Naive thymus-derived CD8-positive, alpha-beta T cell (primary cell): Measurements from ENCODE around the gene THNSL1. TPM values are rescaled to one million over a fixed set of nuclear protein-coding genes. Genes with fewer than 3 reads are reported as not detected.

Source experiments
- ATAC-seq, 2 donors: fragments of 150-1000 bp; cut with Tn5 transposase in 1 of 2; sonication (Bioruptor Pico), chemical (Tn5 transposase) in 1 of 2; 1 replicate in 1 of 2; 2 replicates in 1 of 2; pipeline ENCODE4 v1.10.0; 2021; ENCODE audit warnings: mild to moderate bottlenecking in 2 of 2, moderate library complexity in 2 of 2
- POLR2A ChIA-PET: fragments of 350-600 bp; sonication (Branson Sonifier 250); formaldehyde crosslinking; loops from one replicate; lab custom pipeline; 2021; ENCODE audit warnings: antibody characterized with exemption; lab: Charles Lee
- DNase-seq, 10 donors: peaks; one replicate each; pipeline versions ENCODE4 v3.0.0 to v3.0.0-alpha.2; 2020 to 2022
- H3K27ac Mint-ChIP-seq, 10 donors: one replicate each; pipeline ENCODE4 v1.8.0; 2020 to 2022; ENCODE audit warnings: mild to moderate bottlenecking in 10 of 10, mixed read lengths in 10 of 10, moderate library complexity in 4 of 10, inconsistent platforms in 1 of 10
- H3K27me3 Mint-ChIP-seq, 5 donors: one replicate each; pipeline ENCODE4 v1.8.0; 2021 to 2022; ENCODE audit warnings: mixed read lengths in 5 of 5
- H3K36me3 Mint-ChIP-seq, 3 donors: one replicate each; pipeline ENCODE4 v1.8.0; 2020 to 2022; ENCODE audit warnings: mixed read lengths in 3 of 3, mild to moderate bottlenecking in 2 of 3, inconsistent platforms in 1 of 3
- H3K4me1 Mint-ChIP-seq, 4 donors: one replicate each; pipeline ENCODE4 v1.8.0; 2021 to 2022; ENCODE audit warnings: mixed read lengths in 4 of 4
- H3K4me3 Mint-ChIP-seq, 10 donors: one replicate each; pipeline ENCODE4 v1.8.0; 2020 to 2022; ENCODE audit warnings: mild to moderate bottlenecking in 10 of 10, mixed read lengths in 10 of 10, moderate library complexity in 6 of 10, inconsistent platforms in 1 of 10
- H3K9me3 Mint-ChIP-seq, 9 donors: one replicate each; pipeline ENCODE4 v1.8.0; 2020 to 2022; ENCODE audit warnings: mixed read lengths in 9 of 9, mild to moderate bottlenecking in 3 of 9, inconsistent platforms in 1 of 9, moderate library complexity in 1 of 9
- polyA plus RNA-seq, 3 donors: library from polyadenylated mRNA; unstranded; fragments of 300-500 nt; fragmentation: Illumina TruSeq; gene quantifications; one replicate each; pipeline ENCODE4 v1.2.3, GENCODE V29; 2021
- total RNA-seq, 8 experiments: library from RNA in 2 of 8; stranded (reverse) in 2 of 8; gene quantifications; one replicate each; pipeline ENCODE4 v1.2.3 and lab custom pipeline; 2021 to 2026

The THNSL1 gene
- total and polyA plus RNA-seq, 5 experiments from 2014 or later, result 5.4 to 12.2 (median 8.1) TPM

DNA sequence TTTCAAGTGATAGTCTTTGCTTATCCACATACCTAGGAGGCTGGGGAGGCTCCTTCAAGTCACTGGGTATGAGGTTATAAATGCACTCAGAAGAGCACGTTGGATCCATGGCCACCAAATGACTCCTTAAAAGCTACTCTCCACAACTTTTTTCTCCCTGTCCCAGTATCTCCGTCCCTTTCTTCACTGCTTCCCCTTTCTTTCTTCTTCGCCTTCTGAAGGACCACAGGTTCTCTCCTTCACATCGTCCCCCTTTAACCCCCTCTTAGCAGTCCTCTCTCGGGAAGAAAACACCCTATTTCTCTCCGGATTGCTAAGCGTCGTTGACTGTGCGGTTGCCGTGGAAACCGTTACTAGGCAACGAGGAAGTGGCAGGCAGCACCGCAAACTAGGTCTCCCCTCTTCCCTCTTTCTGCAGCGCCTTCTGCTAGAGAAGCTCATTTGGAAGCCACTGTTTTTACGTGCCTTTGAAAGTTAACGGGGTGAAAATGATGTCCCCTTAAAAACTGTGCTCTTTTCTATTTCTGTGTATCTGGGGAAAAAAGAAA is 510 bp upstream of the THNSL1 start, which contains the start of gene ENKUR:
TSS of gene ENKUR (minus strand) at position 331 of the 548 bp plus-strand sequence. CDS start at position 109, 222 bp downstream.
- Mint-ChIP-seq H3K27me3 (peaks cover 0 to 6% (median 0%) of the 10 kb centered on the region in 5 donors), H3K4me3 (peak within 1 kb of the TSS; percentile 86 to 96 (median 94)), H3K36me3 (no peaks in the 10 kb centered on the region), H3K27ac (peak within 1 kb of the TSS; percentile 94 to 99 (median 98)), H3K9me3 (peaks cover 0 to 3% (median 0%) of the 10 kb centered on the region in 9 donors), H3K4me1 (peaks cover 14 to 38% (median 27%) of the 10 kb centered on the region in 4 donors)
- ATAC-seq (peak; percentile 59 to 65), DNase-seq (peak in 9 of 10 donors; percentile 89 to 98 (median 94))
- POLR2A ChIA-PET, result interaction anchor here (0.5 to 1.9 kb wide), 9 partner anchors 24 to 1577 kb away, joined by 3 to 9 read pairs (median 5); partner anchors contain the start of genes ARHGAP21, OTUD1 and PRTFDC1

DNA sequence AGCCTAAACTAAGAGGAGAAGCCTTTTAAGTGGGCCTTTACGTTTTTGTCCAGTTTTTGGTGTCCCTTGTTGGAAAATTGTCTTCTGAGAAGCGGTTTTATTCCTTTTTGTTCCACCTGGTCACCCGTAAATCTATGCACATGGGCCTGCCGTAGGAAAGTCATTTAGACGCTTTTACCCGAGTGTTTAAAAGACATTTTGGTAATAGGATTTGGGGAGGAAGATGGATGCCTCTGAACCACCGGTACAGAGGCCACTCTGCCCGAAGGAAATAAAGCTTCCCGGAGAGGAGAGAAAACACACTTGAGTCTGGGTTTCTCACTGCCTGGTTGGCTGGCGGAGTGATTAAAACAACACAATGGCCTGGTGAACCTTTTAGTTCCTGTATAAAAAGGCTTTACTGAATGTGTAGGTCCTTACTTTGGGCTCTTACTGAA is 760 bp downstream of the THNSL1 start:
- Mint-ChIP-seq H3K27ac (peak overlapping the region; percentile 94 to 99 (median 98)), H3K4me3 (peak overlapping the region; percentile 86 to 96 (median 94)), H3K36me3 (peaks cover 0 to 3% (median 0%) of the 10 kb centered on the region in 3 donors), H3K9me3 (peaks cover 0 to 3% (median 0%) of the 10 kb centered on the region in 9 donors), H3K27me3 (peaks cover 0 to 6% (median 0%) of the 10 kb centered on the region in 5 donors), H3K4me1 (peaks cover 14 to 38% (median 27%) of the 10 kb centered on the region in 4 donors)
- ATAC-seq (no peak), DNase-seq (peak in 2 of 10 donors; percentile 2 to 16)
- POLR2A ChIA-PET, result interaction anchor here (0.7 to 1.9 kb wide), 4 partner anchors 65 to 928 kb away, joined by 4 to 9 read pairs (median 6); partner anchors contain the start of genes ARHGAP21 and PRTFDC1

DNA sequence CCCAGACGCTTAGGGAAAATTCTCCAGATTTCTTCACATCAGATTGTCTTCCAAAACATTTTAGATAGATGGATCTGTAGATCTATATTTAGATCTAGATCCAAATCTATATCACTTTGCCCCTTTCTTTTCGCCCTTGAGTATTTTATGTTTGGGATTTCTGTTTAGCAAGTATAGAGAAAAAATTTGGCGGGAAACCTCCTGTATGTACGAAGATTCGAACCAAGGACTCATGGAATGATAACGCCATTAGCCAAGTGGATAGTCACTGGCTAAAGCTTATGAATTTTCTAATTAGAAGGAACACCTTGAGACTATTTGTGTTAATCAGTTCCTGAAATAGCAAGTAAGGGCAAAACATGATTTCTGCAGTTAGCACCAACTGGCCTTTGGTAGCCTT is 1.2 kb downstream of the THNSL1 start:
- POLR2A ChIA-PET, result interaction anchor here (1.9 kb wide), 1 partner anchor 294 kb away, joined by 8 read pairs; the partner anchor contains the start of gene ARHGAP21
- Mint-ChIP-seq H3K9me3 (peaks cover 0 to 3% (median 0%) of the 10 kb centered on the region in 9 donors), H3K36me3 (peaks cover 0 to 4% (median 0%) of the 10 kb centered on the region in 3 donors), H3K27ac (peak overlapping the region; percentile 94 to 99 (median 98)), H3K4me3 (peak overlapping the region; percentile 86 to 96 (median 94)), H3K27me3 (peaks cover 0 to 6% (median 0%) of the 10 kb centered on the region in 5 donors), H3K4me1 (peaks cover 14 to 38% (median 27%) of the 10 kb centered on the region in 4 donors)
- ATAC-seq, result no peak
- peak in 1 of 10 donors; percentile 2 for DNase-seq

DNA sequence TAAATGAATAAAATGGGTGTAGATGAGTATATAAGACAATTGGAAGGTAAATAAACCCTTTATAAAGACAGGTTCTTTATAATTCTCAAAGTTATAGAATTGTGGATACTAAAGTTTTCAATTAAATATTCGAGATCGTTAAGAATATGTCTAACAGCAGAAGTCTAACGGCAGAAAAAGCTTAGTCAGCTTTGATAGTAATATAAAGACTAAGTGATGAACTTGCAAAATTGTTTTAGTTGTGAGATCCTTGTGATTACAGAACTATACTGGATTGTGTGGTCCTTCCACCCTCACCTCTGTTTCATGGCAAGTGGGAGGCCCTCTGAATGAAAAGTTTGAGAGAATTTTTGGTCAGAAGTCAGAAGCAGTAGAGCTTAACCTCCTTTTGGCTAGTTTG is 2.3 kb downstream of the THNSL1 start:
- H3K4me3 Mint-ChIP-seq, result peak overlapping the region in 2 of 10 donors; percentile 18 to 20
- H3K27ac Mint-ChIP-seq, result peak overlapping the region; percentile 54 to 99 (median 96)
- peaks cover 14 to 40% (median 32%) of the 10 kb centered on the region in 4 donors for H3K4me1 Mint-ChIP-seq
- DNase-seq (no peak), ATAC-seq (no peak)
- H3K27me3 Mint-ChIP-seq, result peaks cover 0 to 6% (median 0%) of the 10 kb centered on the region in 5 donors
- H3K36me3 Mint-ChIP-seq, result peaks cover 6 to 13% (median 8%) of the 10 kb centered on the region in 3 donors
- H3K9me3 Mint-ChIP-seq, result peaks cover 0 to 3% (median 0%) of the 10 kb centered on the region in 9 donors
- POLR2A ChIA-PET, result no interaction called here

DNA sequence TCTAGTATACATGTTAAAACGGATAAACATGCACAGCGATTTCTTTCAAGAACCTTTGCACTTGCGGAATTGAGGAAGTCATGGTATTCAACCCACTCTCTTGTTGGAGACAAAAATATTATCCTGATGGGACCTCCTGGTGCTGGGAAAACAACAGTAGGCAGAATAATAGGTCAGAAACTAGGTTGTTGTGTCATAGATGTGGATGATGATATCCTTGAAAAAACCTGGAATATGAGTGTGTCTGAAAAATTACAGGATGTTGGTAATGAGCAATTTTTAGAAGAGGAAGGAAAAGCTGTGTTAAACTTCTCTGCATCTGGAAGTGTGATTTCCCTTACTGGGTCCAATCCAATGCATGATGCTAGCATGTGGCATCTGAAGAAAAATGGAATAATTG is 6.9 kb downstream of the THNSL1 start:
- H3K4me1 Mint-ChIP-seq, result peaks cover 5 to 19% (median 17%) of the 10 kb centered on the region in 4 donors
- POLR2A ChIA-PET, result no interaction called here
- peaks cover 9 to 27% (median 24%) of the 10 kb centered on the region in 3 donors for H3K36me3 Mint-ChIP-seq
- DNase-seq (no peak), ATAC-seq (no peak)
- no peak overlapping the region for H3K4me3 Mint-ChIP-seq
- no peaks in the 10 kb centered on the region for H3K27me3 Mint-ChIP-seq
- peak overlapping the region in 1 of 10 donors; percentile 56 for H3K27ac Mint-ChIP-seq
- H3K9me3 Mint-ChIP-seq, result peaks cover 0 to 1% (median 0%) of the 10 kb centered on the region in 9 donors

DNA sequence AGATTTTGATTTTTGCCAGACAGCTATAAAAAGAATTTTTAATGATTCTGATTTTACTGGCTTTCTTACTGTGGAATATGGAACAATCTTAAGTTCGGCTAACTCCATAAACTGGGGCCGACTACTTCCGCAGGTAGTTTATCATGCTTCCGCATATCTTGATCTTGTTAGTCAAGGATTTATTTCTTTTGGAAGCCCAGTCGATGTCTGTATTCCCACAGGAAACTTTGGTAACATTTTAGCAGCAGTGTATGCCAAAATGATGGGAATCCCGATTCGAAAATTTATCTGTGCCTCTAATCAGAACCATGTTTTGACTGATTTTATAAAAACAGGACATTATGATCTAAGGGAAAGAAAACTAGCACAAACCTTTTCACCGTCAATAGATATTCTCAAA is 8.1 kb downstream of the THNSL1 start:
- Mint-ChIP-seq H3K9me3 (peaks cover 0 to 4% (median 0%) of the 10 kb centered on the region in 9 donors), H3K27ac (no peak overlapping the region), H3K4me3 (no peak overlapping the region), H3K4me1 (peaks cover 7 to 14% (median 10%) of the 10 kb centered on the region in 4 donors), H3K36me3 (peaks cover 9 to 27% (median 24%) of the 10 kb centered on the region in 3 donors), H3K27me3 (no peaks in the 10 kb centered on the region)
- no peak for ATAC-seq
- DNase-seq, result no peak
- POLR2A ChIA-PET, result no interaction called here

DNA sequence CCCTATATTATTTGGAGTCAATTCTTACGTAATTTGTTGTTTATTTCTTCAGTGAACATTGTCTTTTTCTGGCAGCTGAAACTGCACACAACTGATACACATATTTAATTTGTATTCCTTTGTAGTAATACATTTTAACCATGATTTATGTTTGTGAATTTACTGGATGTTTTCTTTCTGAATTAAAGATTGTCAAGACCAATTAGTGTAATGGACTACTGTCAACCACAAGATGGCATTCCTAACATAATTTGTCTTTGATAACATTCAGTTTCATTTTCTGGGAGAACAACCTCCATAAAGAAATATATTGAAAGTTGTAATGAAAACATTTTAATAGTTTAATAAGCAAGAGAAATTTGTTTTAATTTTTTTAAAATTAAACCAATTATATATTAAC is 10.1 kb downstream of the THNSL1 start:
- no peak overlapping the region for H3K4me3 Mint-ChIP-seq
- POLR2A ChIA-PET, result no interaction called here
- H3K9me3 Mint-ChIP-seq, result peaks cover 4 to 12% (median 8%) of the 10 kb centered on the region in 9 donors
- DNase-seq (no peak), ATAC-seq (no peak)
- no peaks in the 10 kb centered on the region for H3K27me3 Mint-ChIP-seq
- no peak overlapping the region for H3K27ac Mint-ChIP-seq
- H3K4me1 Mint-ChIP-seq, result peaks cover 2 to 14% (median 5%) of the 10 kb centered on the region in 4 donors
- H3K36me3 Mint-ChIP-seq, result peaks cover 17 to 33% (median 24%) of the 10 kb centered on the region in 3 donors

DNA sequence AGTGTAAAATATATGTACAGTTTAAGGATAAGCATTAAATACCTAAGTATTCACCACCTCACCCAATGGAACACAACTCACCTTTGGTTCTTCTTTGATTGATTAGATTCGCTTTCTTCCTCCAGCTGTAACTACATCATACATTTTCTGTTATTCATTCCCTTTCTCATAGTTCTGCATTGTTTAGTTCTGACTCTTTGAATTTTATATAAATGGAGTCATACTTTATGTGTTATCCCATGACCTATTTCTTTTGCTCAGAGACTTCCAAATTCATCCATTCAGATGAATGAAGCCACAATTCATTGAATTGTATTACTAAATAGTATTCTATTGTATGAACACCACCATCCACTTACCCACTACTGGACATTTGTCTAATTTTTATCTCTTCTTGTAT is 12.3 kb downstream of the THNSL1 start:
- DNase-seq (no peak), ATAC-seq (no peak)
- Mint-ChIP-seq H3K36me3 (peaks cover 11 to 24% (median 11%) of the 10 kb centered on the region in 3 donors), H3K27me3 (no peaks in the 10 kb centered on the region), H3K9me3 (peaks cover 4 to 12% (median 9%) of the 10 kb centered on the region in 9 donors), H3K27ac (no peak overlapping the region), H3K4me1 (peaks cover 0 to 7% (median 3%) of the 10 kb centered on the region in 4 donors), H3K4me3 (no peak overlapping the region)
- POLR2A ChIA-PET, result no interaction called here

DNA sequence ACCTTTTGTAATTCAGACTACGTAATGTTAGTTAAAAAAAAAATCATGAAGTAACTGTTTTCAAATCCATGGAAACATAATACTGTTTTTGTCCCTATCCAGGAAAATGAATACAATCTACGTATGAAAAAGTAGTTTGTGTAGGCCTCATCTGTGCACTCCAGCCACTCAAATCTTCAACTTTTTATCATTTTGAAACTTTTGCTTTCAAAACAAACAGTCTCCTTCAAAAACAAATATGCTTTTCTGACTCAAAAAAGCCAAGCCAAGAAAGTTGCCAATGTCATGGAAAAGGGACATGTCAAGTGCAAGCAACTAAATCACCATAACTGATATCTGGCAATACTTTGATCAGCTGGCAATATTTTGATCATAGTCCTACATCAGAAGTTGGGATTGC is 13.1 kb downstream of the THNSL1 start:
- no peaks in the 10 kb centered on the region for H3K27me3 Mint-ChIP-seq
- H3K36me3 Mint-ChIP-seq, result peaks cover 5 to 16% (median 8%) of the 10 kb centered on the region in 3 donors
- DNase-seq, result no peak
- POLR2A ChIA-PET, result no interaction called here
- H3K9me3 Mint-ChIP-seq, result peaks cover 4 to 12% (median 9%) of the 10 kb centered on the region in 9 donors
- no peak overlapping the region for H3K27ac Mint-ChIP-seq
- ATAC-seq, result no peak
- H3K4me3 Mint-ChIP-seq, result no peak overlapping the region
- H3K4me1 Mint-ChIP-seq, result peaks cover 0 to 7% (median 0%) of the 10 kb centered on the region in 4 donors

DNA sequence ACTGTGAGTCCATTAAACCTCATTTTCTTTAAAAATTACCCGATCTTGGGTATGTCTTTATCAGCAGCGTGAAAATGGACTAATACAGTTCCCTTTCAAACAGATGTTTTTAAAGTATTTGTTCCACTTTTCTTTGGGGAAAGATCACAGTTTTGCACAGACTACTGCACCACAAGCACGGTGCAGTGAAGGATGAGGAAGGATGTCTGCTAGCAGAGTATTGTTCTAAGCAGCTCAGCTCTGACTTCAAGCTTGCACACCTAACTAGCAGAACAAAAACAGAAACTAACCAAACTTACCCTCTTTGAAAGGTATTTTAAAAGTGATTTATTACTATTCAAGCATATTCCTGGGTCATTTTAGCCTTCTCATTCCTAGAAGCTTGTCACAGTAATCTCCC is 20.0 kb downstream of the THNSL1 start:
- POLR2A ChIA-PET, result no interaction called here
- Mint-ChIP-seq H3K27me3 (peaks cover 3 to 28% (median 8%) of the 10 kb centered on the region in 5 donors), H3K4me3 (peak overlapping the region in 1 of 10 donors; percentile 8), H3K4me1 (peaks cover 0 to 11% (median 7%) of the 10 kb centered on the region in 4 donors), H3K36me3 (no peaks in the 10 kb centered on the region), H3K27ac (no peak overlapping the region), H3K9me3 (peaks cover 0 to 4% (median 0%) of the 10 kb centered on the region in 9 donors)
- DNase-seq, result no peak
- ATAC-seq, result no peak

DNA sequence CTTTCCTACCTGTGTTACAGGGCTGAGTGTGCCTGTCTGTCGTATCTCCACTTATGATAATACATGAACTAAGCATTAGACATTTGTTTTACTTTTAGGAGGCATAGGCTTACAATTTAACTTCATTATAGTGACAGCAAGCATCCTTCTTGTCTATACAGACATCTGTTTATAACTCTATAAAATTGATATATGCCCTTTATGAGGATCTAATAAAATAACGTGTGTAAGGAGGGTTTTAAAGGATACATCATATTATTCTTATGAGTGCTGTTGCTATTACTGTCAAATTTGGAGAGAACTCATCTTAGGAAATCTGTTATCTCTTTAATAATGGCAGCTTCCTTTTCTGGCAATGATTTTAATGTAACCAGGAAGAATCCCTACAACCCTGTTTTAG is 21.9 kb downstream of the THNSL1 start:
- H3K27ac Mint-ChIP-seq, result no peak overlapping the region
- no peaks in the 10 kb centered on the region for H3K36me3 Mint-ChIP-seq
- peaks cover 0 to 1% (median 0%) of the 10 kb centered on the region in 9 donors for H3K9me3 Mint-ChIP-seq
- peaks cover 0 to 11% (median 7%) of the 10 kb centered on the region in 4 donors for H3K4me1 Mint-ChIP-seq
- POLR2A ChIA-PET, result no interaction called here
- no peak for DNase-seq
- peaks cover 3 to 28% (median 10%) of the 10 kb centered on the region in 5 donors for H3K27me3 Mint-ChIP-seq
- H3K4me3 Mint-ChIP-seq, result no peak overlapping the region
- no peak for ATAC-seq

DNA sequence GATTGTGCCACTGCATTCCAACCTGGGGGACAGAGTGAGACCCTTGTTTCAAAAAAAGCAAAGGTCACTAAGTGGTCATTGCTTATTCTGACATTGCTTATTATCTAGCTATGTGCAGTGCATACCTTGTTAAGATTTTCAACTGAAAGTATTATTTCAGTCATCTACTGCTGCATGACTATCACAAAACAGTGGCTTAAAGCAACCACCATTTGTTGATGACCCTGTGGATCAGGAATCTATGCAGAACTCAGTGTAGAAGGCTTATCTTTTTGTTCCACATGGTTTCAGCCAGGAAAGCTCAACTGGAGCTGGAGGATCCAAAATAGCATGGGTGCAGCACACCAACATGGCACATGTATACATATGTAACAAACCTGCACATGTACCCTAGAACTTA is 23.1 kb downstream of the THNSL1 start:
- DNase-seq, result no peak
- peaks cover 0 to 11% (median 7%) of the 10 kb centered on the region in 4 donors for H3K4me1 Mint-ChIP-seq
- POLR2A ChIA-PET, result interaction anchor here (0.7 kb wide), 2 partner anchors 20 to 411 kb away, joined by 3 read pairs; no protein-coding TSS in a partner anchor
- no peak overlapping the region for H3K4me3 Mint-ChIP-seq
- no peak for ATAC-seq
- no peak overlapping the region for H3K27ac Mint-ChIP-seq
- peaks cover 0 to 1% (median 0%) of the 10 kb centered on the region in 9 donors for H3K9me3 Mint-ChIP-seq
- peaks cover 4 to 32% (median 14%) of the 10 kb centered on the region in 5 donors for H3K27me3 Mint-ChIP-seq
- H3K36me3 Mint-ChIP-seq, result peaks cover 0 to under 1% (median 0%) of the 10 kb centered on the region in 3 donors
